GM18507 (cell line): ENCODE results near the gene TECPR2.
"Not testable (repeated sequence)": the region's sequence is repeated elsewhere in the genome, so short reads cannot be mapped to it uniquely, and the experiment has no call there.

Source experiments
- DNase-seq: peaks from one replicate; pipeline ENCODE4 v3.0.0; 2011; ENCODE audit warnings: low read depth; ENCODE audit not compliant: insufficient read length; ENCODE audit errors: extremely low spot score
- FAIRE-seq: peaks from 2 replicates; lab custom pipeline; 2011; peaks lifted over from hg19 to GRCh38; lab: Jason Lieb, UNC

TECPR2 gene

GRCh38 chr14:102516531-102517391, 154.0 kb downstream of the TECPR2 start:
- FAIRE-seq (no peak), DNase-seq (peak; percentile 58)

- FAIRE-seq: no peak
- no peak for DNase-seq
Observed at GRCh38 chr14:102517392-102518062, 154.8 kb downstream of the TECPR2 start.

- no peak for FAIRE-seq
- DNase-seq: no peak
Observed at GRCh38 chr14:102518063-102518648, 155.4 kb downstream of the TECPR2 start.

- FAIRE-seq, DNase-seq: not testable (repeated sequence)
Observed at GRCh38 chr14:102519709-102520108, 157.0 kb downstream of the TECPR2 start.

- no peak for FAIRE-seq
- DNase-seq: no peak
Observed at GRCh38 chr14:102523200-102523568, 160.4 kb downstream of the TECPR2 start.

- DNase-seq (no peak), FAIRE-seq (no peak)
Observed at GRCh38 chr14:102523569-102524450, 161.1 kb downstream of the TECPR2 start.

GRCh38 chr14:102524451-102525218, 161.9 kb downstream of the TECPR2 start:
- DNase-seq: peak; percentile 99
- peak; percentile 99 for FAIRE-seq

- FAIRE-seq: peak; percentile 69
Observed at GRCh38 chr14:102525219-102525928, 162.6 kb downstream of the TECPR2 start.

GRCh38 chr14:102525929-102526497, 163.3 kb downstream of the TECPR2 start:
- FAIRE-seq (no peak), DNase-seq (no peak)

More at GRCh38 chr14:102525219-102525928, 162.6 kb downstream of the TECPR2 start:
- DNase-seq: no peak

- FAIRE-seq: no peak
Observed at GRCh38 chr14:102528431-102529170, 165.9 kb downstream of the TECPR2 start.

GRCh38 chr14:102530828-102531478, 168.2 kb downstream of the TECPR2 start:
- no peak for DNase-seq
- peak; percentile 26 for FAIRE-seq

More at GRCh38 chr14:102528431-102529170, 165.9 kb downstream of the TECPR2 start:
- DNase-seq: no peak

- DNase-seq (no peak), FAIRE-seq (no peak)
Observed at GRCh38 chr14:102532204-102532658, 169.5 kb downstream of the TECPR2 start.

- DNase-seq (no peak), FAIRE-seq (no peak)
Observed at GRCh38 chr14:102537981-102538601, 175.3 kb downstream of the TECPR2 start.

GRCh38 chr14:102538602-102539543, 176.1 kb downstream of the TECPR2 start:
- FAIRE-seq (no peak), DNase-seq (no peak)
